HL-60 (cell line): ENCODE data around the gene DENND11.

Source experiments
- CTCF ChIP-seq: IDR thresholded peaks from one replicate; pipeline ENCODE4 v1.5.1; 2011; ENCODE audit warnings: low read length, control low read depth, inconsistent platforms; ENCODE audit not compliant: insufficient read depth
- POLR2AphosphoS5 ChIP-seq: IDR thresholded peaks from 2 replicates; pipeline ENCODE4 v1.6.1; 2012; ENCODE audit warnings: low read depth
- SPI1 ChIP-seq: IDR thresholded peaks from 2 replicates; pipeline ENCODE4 v1.6.1; 2012; ENCODE audit warnings: low read depth, mild to moderate bottlenecking, borderline replicate concordance

- TF ChIP-seq POLR2AphosphoS5 (no peak), CTCF (no peak), SPI1 (no peak)
These were observed 2.1 kb upstream of the DENND11 start for GRCh38 chr7:141704112-141704511.
